Left ventricle myocardium inferior (tissue), 1 donor: Measurements from ENCODE around the gene TMEM8B. TPM values are rescaled to one million over a fixed set of nuclear protein-coding genes. Genes with fewer than 3 reads are reported as not detected.
"Not testable (repeated sequence)": the region's sequence is repeated elsewhere in the genome, so short reads cannot be mapped to it uniquely, and the experiment has no call there.

Source experiments
- DNase-seq: peaks from one replicate; pipeline ENCODE4 v3.0.0-alpha.2; 2020
- H3K27ac ChIP-seq: fragments of 200-600 bp; replicated peaks from 2 replicates; pipeline ENCODE4 v1.8.0; 2021
- H3K27me3 ChIP-seq: fragments of 200-600 bp; 2 replicates; pipeline ENCODE4 v1.8.0; 2021; ENCODE audit warnings: low read depth
- H3K36me3 ChIP-seq: fragments of 200-600 bp; 2 replicates; pipeline ENCODE4 v1.8.0; 2021
- H3K4me1 ChIP-seq: fragments of 200-600 bp; 2 replicates; pipeline ENCODE4 v1.8.0; 2021
- H3K4me3 ChIP-seq: fragments of 200-600 bp; 2 replicates; pipeline ENCODE4 v1.8.0; 2021; ENCODE audit warnings: mild to moderate bottlenecking, moderate library complexity
- H3K9me3 ChIP-seq: fragments of 200-600 bp; replicated peaks from 2 replicates; pipeline ENCODE4 v1.8.0; 2021
- intact Hi-C: fragments of 100-400 bp; cut with micrococcal nuclease; formaldehyde crosslinking; loops from one replicate; pipeline ENCODE4 v1.11.0; 2022
- total RNA-seq: library from RNA; stranded (reverse); fragmentation: NEBNext Ultra II Directional; extraction: Animal tissue kit (Norgen Biotek cat#: 25700); gene quantifications from one replicate; pipeline ENCODE4 v1.2.1, GENCODE V29; 2021
- TF ChIP-seq, protein P1 (sequence below): fragments of 200-600 bp; IDR thresholded peaks from 2 replicates; pipeline ENCODE4 v1.8.0; 2021; ENCODE audit warnings: antibody characterized with exemption, mild to moderate bottlenecking, borderline replicate concordance
- donor health status: DM: no; HTN: yes; CAD: no; lungs with severe emphysema.

The TMEM8B gene
- total RNA-seq, 1 donor from 2014 or later = 17.5 TPM

- Histone ChIP-seq H3K4me3 (no peak overlapping the region), H3K4me1 (no peaks in the 10 kb centered on the region), H3K27me3 (peaks cover 8% of the 10 kb centered on the region), H3K9me3 (no peaks in the 10 kb centered on the region), H3K36me3 (no peaks in the 10 kb centered on the region), H3K27ac (no peak overlapping the region)
- intact Hi-C loops = no loop called here
- DNase-seq = no peak
- TF ChIP-seq, protein P1, sequence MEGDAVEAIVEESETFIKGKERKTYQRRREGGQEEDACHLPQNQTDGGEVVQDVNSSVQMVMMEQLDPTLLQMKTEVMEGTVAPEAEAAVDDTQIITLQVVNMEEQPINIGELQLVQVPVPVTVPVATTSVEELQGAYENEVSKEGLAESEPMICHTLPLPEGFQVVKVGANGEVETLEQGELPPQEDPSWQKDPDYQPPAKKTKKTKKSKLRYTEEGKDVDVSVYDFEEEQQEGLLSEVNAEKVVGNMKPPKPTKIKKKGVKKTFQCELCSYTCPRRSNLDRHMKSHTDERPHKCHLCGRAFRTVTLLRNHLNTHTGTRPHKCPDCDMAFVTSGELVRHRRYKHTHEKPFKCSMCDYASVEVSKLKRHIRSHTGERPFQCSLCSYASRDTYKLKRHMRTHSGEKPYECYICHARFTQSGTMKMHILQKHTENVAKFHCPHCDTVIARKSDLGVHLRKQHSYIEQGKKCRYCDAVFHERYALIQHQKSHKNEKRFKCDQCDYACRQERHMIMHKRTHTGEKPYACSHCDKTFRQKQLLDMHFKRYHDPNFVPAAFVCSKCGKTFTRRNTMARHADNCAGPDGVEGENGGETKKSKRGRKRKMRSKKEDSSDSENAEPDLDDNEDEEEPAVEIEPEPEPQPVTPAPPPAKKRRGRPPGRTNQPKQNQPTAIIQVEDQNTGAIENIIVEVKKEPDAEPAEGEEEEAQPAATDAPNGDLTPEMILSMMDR = no peak
Measured at GRCh38 chr9:35891646-35892045, 62.6 kb downstream of the TMEM8B start.

- Histone ChIP-seq H3K27me3 (peaks cover 8% of the 10 kb centered on the region), H3K27ac (no peak overlapping the region), H3K4me3 (no peak overlapping the region), H3K4me1 (no peaks in the 10 kb centered on the region), H3K9me3 (no peaks in the 10 kb centered on the region), H3K36me3 (no peaks in the 10 kb centered on the region)
- no peak for DNase-seq
- TF ChIP-seq, protein P1 = no peak
- intact Hi-C loops = no loop called here
Measured at GRCh38 chr9:35892051-35892450, 63.0 kb downstream of the TMEM8B start.

GRCh38 chr9:35896570-35896969 is 67.5 kb downstream of the TMEM8B start:
- no peaks in the 10 kb centered on the region for H3K9me3 ChIP-seq
- peaks cover 8% of the 10 kb centered on the region for H3K27me3 ChIP-seq
- no peaks in the 10 kb centered on the region for H3K36me3 ChIP-seq
- TF ChIP-seq, protein P1 = no peak
- no peak overlapping the region for H3K27ac ChIP-seq
- no peak for DNase-seq
- intact Hi-C loops = no loop called here
- H3K4me3 ChIP-seq = no peak overlapping the region
- H3K4me1 ChIP-seq = no peaks in the 10 kb centered on the region

DNA sequence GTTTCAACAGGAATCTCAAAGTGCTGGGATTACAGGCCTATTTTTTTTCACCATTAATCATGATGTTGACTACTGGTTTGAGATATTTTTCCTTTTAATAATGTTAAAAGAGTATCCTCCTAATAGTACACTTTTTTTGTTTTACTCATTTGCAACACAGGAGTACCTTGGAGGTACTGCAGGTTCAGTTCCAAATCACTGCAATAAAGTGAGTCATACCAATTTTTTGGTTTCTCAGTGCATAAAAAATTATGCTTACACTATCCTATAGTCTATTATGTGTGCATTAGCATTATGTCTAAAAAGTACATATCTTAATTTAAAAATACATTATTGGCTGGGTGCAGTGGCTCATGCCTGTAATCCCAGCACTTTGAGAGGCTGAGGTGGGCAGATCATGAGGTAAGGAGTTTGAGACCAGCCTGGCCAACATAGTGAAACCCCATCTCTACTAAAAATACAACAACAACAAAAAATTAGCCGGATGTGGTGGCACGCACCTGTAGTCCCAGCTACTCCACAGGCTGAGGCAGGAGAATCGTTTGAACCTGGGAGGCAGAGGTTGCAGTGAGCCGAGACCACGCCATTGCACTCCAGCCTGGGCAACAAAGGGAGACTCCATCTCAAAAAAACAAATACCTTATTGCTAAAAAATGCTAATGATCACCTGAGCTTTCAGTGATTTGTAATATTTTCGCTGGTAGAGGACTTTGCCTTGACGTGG is 68.5 kb downstream of the TMEM8B start:
- H3K27ac ChIP-seq, H3K36me3 ChIP-seq, DNase-seq, H3K4me3 ChIP-seq, H3K27me3 ChIP-seq, H3K9me3 ChIP-seq, H3K4me1 ChIP-seq, intact Hi-C loops: not testable (repeated sequence)

DNA sequence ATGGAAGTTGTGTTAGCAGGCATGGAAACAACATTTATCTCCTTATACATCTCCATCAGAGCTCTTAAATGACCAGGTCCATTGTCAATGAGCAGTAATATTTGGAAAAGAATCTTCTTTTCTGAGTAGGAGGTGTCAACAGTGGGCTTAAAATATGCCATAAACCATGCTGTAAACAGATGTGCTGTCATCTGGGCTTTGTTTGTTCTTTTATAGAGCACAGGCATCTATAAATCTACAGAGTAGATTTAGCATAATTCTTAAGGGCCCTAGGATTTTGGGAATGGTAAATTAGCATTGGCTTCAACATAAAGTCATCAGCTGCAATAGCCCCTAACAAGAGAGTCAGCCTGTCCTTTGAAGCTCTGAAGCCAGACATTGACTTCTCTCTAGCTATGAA is 69.3 kb downstream of the TMEM8B start:
- Histone ChIP-seq H3K9me3 (no peaks in the 10 kb centered on the region), H3K4me3 (no peak overlapping the region), H3K27ac (no peak overlapping the region), H3K27me3 (peaks cover 8% of the 10 kb centered on the region), H3K4me1 (peaks cover 4% of the 10 kb centered on the region), H3K36me3 (no peaks in the 10 kb centered on the region)
- intact Hi-C loops = no loop called here
- TF ChIP-seq, protein P1 = no peak
- DNase-seq = no peak

- H3K27me3 ChIP-seq = peaks cover 8% of the 10 kb centered on the region
- no peaks in the 10 kb centered on the region for H3K36me3 ChIP-seq
- intact Hi-C loops = no loop called here
- no peak for DNase-seq
- no peak overlapping the region for H3K27ac ChIP-seq
- H3K4me1 ChIP-seq = peaks cover 11% of the 10 kb centered on the region
- H3K4me3 ChIP-seq = no peak overlapping the region
- no peaks in the 10 kb centered on the region for H3K9me3 ChIP-seq
- TF ChIP-seq, protein P1 = no peak
Measured at GRCh38 chr9:35899021-35899420, 70.0 kb downstream of the TMEM8B start.
